ENCODE results near the gene HTR2C. TPM values are rescaled to one million over a fixed set of nuclear protein-coding genes. Genes with fewer than 3 reads are reported as not detected.

The HTR2C gene
- total RNA-seq, 1 experiment from 2014 or later = 1.7 TPM

GRCh38 chrX:114583646-114584374 lies at the start of gene HTR2C (continued):
- TF ChIP-seq, protein P1, sequence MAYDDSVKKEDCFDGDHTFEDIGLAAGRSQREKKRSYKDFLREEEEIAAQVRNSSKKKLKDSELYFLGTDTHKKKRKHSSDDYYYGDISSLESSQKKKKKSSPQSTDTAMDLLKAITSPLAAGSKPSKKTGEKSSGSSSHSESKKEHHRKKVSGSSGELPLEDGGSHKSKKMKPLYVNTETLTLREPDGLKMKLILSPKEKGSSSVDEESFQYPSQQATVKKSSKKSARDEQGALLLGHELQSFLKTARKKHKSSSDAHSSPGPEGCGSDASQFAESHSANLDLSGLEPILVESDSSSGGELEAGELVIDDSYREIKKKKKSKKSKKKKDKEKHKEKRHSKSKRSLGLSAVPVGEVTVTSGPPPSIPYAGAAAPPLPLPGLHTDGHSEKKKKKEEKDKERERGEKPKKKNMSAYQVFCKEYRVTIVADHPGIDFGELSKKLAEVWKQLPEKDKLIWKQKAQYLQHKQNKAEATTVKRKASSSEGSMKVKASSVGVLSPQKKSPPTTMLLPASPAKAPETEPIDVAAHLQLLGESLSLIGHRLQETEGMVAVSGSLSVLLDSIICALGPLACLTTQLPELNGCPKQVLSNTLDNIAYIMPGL (CRISPR knock-in tag; IDR thresholded peaks at IDR 0.05) = no peak
- TF ChIP-seq ZNF416 (CRISPR knock-in tag; IDR thresholded peaks at IDR 0.05) (peak; percentile 87), TP53 (CRISPR knock-in tag; IDR thresholded peaks at IDR 0.05) (no peak), ATF1 (CRISPR knock-in tag; IDR thresholded peaks at IDR 0.05) (no peak), FOXK1 (CRISPR knock-in tag; IDR thresholded peaks at IDR 0.05) (peak; percentile 47; the same call in 1 of the 2 replicates), AFF4 (CRISPR knock-in tag; IDR thresholded peaks at IDR 0.05; ENCODE audit: borderline replicate concordance) (no peak; the same call in 1 of the 2 replicates), ZSCAN18 (CRISPR knock-in tag; IDR thresholded peaks at IDR 0.05) (no peak), AR (CRISPR knock-in tag; IDR thresholded peaks at IDR 0.05) (no peak), TEAD4 (CRISPR knock-in tag; IDR thresholded peaks at IDR 0.05) (no peak), MYBL2 (CRISPR knock-in tag; IDR thresholded peaks at IDR 0.05) (no peak), GABPB1 (CRISPR knock-in tag; IDR thresholded peaks at IDR 0.05) (no peak), ESRRA (CRISPR knock-in tag; IDR thresholded peaks at IDR 0.05; ENCODE audit: borderline replicate concordance) (0 out of 2 replicates have a peak, but pooled peaks have one; percentile 9), ZNF232 (CRISPR knock-in tag; IDR thresholded peaks at IDR 0.05) (no peak), SOX15 (CRISPR knock-in tag; IDR thresholded peaks at IDR 0.05) (no peak), JUN (CRISPR knock-in tag; IDR thresholded peaks at IDR 0.05) (peak; percentile 11; the same call in 1 of the 2 replicates)
- TF ChIP-seq, protein P2, sequence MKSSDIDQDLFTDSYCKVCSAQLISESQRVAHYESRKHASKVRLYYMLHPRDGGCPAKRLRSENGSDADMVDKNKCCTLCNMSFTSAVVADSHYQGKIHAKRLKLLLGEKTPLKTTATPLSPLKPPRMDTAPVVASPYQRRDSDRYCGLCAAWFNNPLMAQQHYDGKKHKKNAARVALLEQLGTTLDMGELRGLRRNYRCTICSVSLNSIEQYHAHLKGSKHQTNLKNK (CRISPR knock-in tag; IDR thresholded peaks at IDR 0.05) = peak; percentile 87
- TF ChIP-seq, protein P3, sequence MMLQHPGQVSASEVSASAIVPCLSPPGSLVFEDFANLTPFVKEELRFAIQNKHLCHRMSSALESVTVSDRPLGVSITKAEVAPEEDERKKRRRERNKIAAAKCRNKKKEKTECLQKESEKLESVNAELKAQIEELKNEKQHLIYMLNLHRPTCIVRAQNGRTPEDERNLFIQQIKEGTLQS (CRISPR knock-in tag; conservative IDR thresholded peaks at IDR 0.05) = no peak
- TF ChIP-seq, protein P4, sequence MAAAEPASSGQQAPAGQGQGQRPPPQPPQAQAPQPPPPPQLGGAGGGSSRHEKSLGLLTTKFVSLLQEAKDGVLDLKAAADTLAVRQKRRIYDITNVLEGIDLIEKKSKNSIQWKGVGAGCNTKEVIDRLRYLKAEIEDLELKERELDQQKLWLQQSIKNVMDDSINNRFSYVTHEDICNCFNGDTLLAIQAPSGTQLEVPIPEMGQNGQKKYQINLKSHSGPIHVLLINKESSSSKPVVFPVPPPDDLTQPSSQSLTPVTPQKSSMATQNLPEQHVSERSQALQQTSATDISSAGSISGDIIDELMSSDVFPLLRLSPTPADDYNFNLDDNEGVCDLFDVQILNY (CRISPR knock-in tag; IDR thresholded peaks at IDR 0.05) = no peak
- TF ChIP-seq, protein P5, sequence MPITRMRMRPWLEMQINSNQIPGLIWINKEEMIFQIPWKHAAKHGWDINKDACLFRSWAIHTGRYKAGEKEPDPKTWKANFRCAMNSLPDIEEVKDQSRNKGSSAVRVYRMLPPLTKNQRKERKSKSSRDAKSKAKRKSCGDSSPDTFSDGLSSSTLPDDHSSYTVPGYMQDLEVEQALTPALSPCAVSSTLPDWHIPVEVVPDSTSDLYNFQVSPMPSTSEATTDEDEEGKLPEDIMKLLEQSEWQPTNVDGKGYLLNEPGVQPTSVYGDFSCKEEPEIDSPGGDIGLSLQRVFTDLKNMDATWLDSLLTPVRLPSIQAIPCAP (CRISPR knock-in tag; IDR thresholded peaks at IDR 0.05) = 0 out of 2 replicates have a peak, but pooled peaks have one; percentile 50
- TF ChIP-seq, protein P6, sequence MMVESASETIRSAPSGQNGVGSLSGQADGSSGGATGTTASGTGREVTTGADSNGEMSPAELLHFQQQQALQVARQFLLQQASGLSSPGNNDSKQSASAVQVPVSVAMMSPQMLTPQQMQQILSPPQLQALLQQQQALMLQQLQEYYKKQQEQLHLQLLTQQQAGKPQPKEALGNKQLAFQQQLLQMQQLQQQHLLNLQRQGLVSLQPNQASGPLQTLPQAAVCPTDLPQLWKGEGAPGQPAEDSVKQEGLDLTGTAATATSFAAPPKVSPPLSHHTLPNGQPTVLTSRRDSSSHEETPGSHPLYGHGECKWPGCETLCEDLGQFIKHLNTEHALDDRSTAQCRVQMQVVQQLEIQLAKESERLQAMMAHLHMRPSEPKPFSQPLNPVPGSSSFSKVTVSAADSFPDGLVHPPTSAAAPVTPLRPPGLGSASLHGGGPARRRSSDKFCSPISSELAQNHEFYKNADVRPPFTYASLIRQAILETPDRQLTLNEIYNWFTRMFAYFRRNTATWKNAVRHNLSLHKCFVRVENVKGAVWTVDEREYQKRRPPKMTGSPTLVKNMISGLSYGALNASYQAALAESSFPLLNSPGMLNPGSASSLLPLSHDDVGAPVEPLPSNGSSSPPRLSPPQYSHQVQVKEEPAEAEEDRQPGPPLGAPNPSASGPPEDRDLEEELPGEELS (CRISPR knock-in tag; IDR thresholded peaks at IDR 0.05) = no peak
- TF ChIP-seq, protein P7, sequence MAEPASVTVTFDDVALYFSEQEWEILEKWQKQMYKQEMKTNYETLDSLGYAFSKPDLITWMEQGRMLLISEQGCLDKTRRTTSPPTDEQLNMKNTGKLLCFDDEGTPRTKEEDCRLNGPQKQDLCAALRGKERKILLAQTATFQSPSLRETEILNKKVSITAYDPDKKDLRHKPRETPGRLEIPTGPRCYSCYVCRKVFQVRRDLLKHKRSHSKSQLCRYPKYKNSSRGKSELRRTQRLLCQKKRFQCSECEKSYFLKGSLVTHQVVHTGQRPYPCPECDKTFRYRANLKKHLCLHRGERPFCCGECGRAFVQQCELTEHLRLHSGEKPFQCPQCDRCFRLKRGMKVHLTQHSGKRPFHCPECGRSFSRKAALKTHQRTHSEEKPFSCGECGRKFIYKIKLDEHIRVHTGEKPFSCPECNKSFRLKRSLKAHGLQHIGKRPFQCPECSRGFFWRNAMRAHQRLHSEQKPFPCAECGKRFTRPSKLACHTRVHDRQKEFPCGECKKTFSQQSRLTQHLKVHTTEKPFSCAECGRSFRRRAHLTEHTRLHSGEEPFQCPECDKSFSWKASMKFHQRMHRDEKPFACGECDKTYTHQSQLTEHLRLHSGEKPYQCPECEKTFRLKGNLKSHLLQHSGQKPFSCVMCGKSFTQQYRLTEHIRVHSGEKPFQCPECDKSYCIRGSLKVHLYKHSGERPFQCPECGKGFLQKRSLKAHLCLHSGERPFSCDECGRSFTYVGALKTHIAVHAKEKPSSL (CRISPR knock-in tag; conservative IDR thresholded peaks at IDR 0.05) = no peak; the same call in 1 of the 2 replicates

Measured in WTC11 (cell line).